Transverse colon (tissue), 4 donors: ENCODE data around the gene PCCA.

ENCODE experiments used
- CTCF ChIP-seq, 5 experiments: fragments of 200-600 bp in 3 of 5; fragments of 450-650 bp in 2 of 5; sonication (generic) in 3 of 5; IDR thresholded peaks; 1 replicate in 2 of 5; 2 replicates in 3 of 5; pipeline ENCODE4 v1.5.1; 2016 to 2017; ENCODE audit warnings: antibody characterized with exemption in 5 of 5, inconsistent platforms in 3 of 5, mild to moderate bottlenecking in 2 of 5, moderate library complexity in 1 of 5
- EP300 ChIP-seq: sonication (generic); formaldehyde crosslinking; IDR thresholded peaks from one replicate; pipeline ENCODE4 v1.6.1; 2017; ENCODE audit warnings: antibody characterized with exemption, low read depth
- POLR2A ChIP-seq: fragments of 450-650 bp; IDR thresholded peaks from one replicate; pipeline ENCODE4 v1.6.1; 2016; ENCODE audit warnings: antibody characterized with exemption, mild to moderate bottlenecking, moderate library complexity
- POLR2AphosphoS5 ChIP-seq, 3 donors: sonication (generic); formaldehyde crosslinking; IDR thresholded peaks; one replicate each; pipeline ENCODE4 v1.6.1; 2016; ENCODE audit warnings: antibody characterized with exemption in 3 of 3

GRCh38 chr13:100095498-100095897 lies 6.6 kb downstream of the PCCA start:
- TF ChIP-seq CTCF (IDR thresholded peaks at IDR 0.05) (no peak), POLR2A (no peak), EP300 (no peak), POLR2AphosphoS5 (IDR thresholded peaks at IDR 0.05) (no peak)
